ENCODE measurements around the gene MESD. TPM values are rescaled to one million over a fixed set of nuclear protein-coding genes. Genes with fewer than 3 reads are reported as not detected.

Gene MESD
- polyA plus RNA-seq, 1 of the 3 experiments (the other 2 are of a cell fraction): 15.2 TPM

DNA sequence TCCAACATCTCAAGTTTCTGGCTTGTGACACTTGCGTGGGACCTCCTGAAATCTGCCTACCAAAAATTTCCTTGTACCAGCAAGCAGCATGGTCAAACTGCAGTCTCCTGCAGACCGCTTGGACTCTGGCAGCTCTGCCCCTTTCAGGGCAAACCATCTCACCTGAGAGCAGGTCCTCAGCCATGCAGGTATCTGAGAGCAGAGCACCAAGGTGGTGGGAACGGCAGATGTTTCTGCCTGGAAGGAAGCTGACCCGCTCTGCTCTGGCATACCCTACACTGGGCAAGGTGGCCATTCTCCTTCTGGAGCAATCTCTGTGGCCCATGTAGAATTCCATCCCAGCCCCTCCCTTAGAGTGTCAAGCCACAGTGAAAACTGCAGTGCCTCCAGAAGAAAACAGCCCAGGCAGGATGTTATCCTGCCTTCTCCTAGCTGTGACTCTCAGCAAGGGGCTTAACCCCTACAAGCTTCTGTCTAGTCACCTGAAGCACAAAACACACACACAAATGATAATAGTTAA is 21.6 kb downstream of the MESD start (continued):
- no peak for TF ChIP-seq SMC3 (IDR thresholded peaks at IDR 0.05; ENCODE audit: low read depth, low read length)
- TF ChIP-seq, protein P1, sequence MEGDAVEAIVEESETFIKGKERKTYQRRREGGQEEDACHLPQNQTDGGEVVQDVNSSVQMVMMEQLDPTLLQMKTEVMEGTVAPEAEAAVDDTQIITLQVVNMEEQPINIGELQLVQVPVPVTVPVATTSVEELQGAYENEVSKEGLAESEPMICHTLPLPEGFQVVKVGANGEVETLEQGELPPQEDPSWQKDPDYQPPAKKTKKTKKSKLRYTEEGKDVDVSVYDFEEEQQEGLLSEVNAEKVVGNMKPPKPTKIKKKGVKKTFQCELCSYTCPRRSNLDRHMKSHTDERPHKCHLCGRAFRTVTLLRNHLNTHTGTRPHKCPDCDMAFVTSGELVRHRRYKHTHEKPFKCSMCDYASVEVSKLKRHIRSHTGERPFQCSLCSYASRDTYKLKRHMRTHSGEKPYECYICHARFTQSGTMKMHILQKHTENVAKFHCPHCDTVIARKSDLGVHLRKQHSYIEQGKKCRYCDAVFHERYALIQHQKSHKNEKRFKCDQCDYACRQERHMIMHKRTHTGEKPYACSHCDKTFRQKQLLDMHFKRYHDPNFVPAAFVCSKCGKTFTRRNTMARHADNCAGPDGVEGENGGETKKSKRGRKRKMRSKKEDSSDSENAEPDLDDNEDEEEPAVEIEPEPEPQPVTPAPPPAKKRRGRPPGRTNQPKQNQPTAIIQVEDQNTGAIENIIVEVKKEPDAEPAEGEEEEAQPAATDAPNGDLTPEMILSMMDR (IDR thresholded peaks at IDR 0.05): no peak
- no peak for TF ChIP-seq FOSL2 (IDR thresholded peaks at IDR 0.05; ENCODE audit: borderline replicate concordance, low read depth)
- no peak for TF ChIP-seq CHD2 (IDR thresholded peaks at IDR 0.05; ENCODE audit: low read length, partially characterized antibody)

DNA sequence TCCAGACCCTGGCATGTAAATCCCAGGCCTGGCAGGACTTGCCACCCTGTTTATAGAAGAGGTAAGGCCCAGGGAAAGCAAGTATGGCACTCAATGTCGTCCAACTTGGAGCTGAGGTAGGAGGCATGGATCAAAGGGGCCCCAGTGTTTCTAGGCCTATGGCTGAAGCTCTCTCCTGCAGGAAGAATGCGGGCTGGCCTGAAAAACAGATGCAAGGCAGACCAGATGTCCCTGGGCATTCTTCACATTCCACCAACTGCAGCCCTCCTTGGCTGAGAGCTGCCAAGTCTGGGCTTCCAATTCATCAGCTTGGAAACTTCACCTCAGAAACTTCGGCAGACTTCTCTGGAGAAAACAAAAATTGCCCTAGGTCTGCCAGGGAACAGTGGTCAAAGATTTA is 22.2 kb downstream of the MESD start:
- Histone ChIP-seq H3K9me3 (no peaks in the 10 kb centered on the region), H3F3A (replicated peaks; ENCODE audit: insufficient read depth) (no peaks in the 10 kb centered on the region), H3K4me3 (ENCODE audit: low read depth in 2 of 2, low read length in 1 of 2) (no peak overlapping the region), H3K9me2 (no peaks in the 10 kb centered on the region), H3K36me3 (replicated peaks in 1 of 2; ENCODE audit: control insufficient read depth in 1 of 2, insufficient read depth in 2 of 2, low read length in 1 of 2) (no peaks in the 10 kb centered on the region), H2AFZ (ENCODE audit: low read depth) (no peak overlapping the region), H4K20me1 (ENCODE audit: insufficient read depth) (no peaks in the 10 kb centered on the region), H3K79me2 (ENCODE audit: insufficient read depth) (no peaks in the 10 kb centered on the region; the same call in 1 of the 2 replicates), H3K4me2 (no peak overlapping the region), H3K27me3 (ENCODE audit: insufficient read depth) (no peaks in the 10 kb centered on the region), H3K4me1 (ENCODE audit: control insufficient read depth in 1 of 2, insufficient read depth in 2 of 2, low read depth in 1 of 2, low read length in 1 of 2) (peaks cover 0 to 7% of the 10 kb centered on the region in 2 experiments; a peak in 1 of 4 replicates), H3K27ac (ENCODE audit: low read depth in 2 of 2, low read length in 1 of 2) (peak overlapping the region in 1 of 2 experiments; percentile 78; a peak in 1 of 4 replicates), H3K9ac (no peak overlapping the region)
- WGBS (ENCODE audit: low lambda C conversion rate): 37% methylated on average over 3 of the region's 3 CpGs
- ChIA-PET CTCF (interaction anchor here (1.1 to 6.3 kb wide), 8 partner anchors 8 to 512 kb away, joined by 3 to 139 read pairs (median 24); partner anchors contain the start of gene CEMIP), POLR2A (no interaction called here)
- no peak for DNase-seq
- TF ChIP-seq TAF1 (IDR thresholded peaks at IDR 0.05; ENCODE audit: borderline replicate concordance, low read depth, low read length) (no peak), EP300 (IDR thresholded peaks at IDR 0.05; ENCODE audit: borderline replicate concordance in 1 of 2, low read depth in 1 of 2, low read length in 1 of 2) (0 out of 4 replicates have a peak, but pooled peaks of 1 of the 2 experiments have one; percentile 51), SIN3A (IDR thresholded peaks at IDR 0.05; ENCODE audit: borderline replicate concordance, low read depth, low read length) (no peak), NRF1 (IDR thresholded peaks at IDR 0.05; ENCODE audit: low read depth, low read length) (no peak), YY1 (IDR thresholded peaks at IDR 0.05; ENCODE audit: low read depth) (no peak), JUND (IDR thresholded peaks at IDR 0.05) (peak; percentile 24; the same call in 1 of the 2 replicates), NFIC (IDR thresholded peaks at IDR 0.05; ENCODE audit: borderline replicate concordance) (peak; percentile 79), CHD2 (IDR thresholded peaks at IDR 0.05; ENCODE audit: low read length, partially characterized antibody) (no peak), FOXM1 (IDR thresholded peaks at IDR 0.05; ENCODE audit: low read depth) (no peak), EZH2phosphoT487 (IDR thresholded peaks at IDR 0.05; ENCODE audit: borderline replicate concordance, low read depth) (no peak), RFX5 (IDR thresholded peaks at IDR 0.05; ENCODE audit: low read length) (no peak), RCOR1 (IDR thresholded peaks at IDR 0.05; ENCODE audit: low read length) (no peak), GABPA (IDR thresholded peaks at IDR 0.05; ENCODE audit: low read depth) (no peak)
- TF ChIP-seq, protein P2, sequence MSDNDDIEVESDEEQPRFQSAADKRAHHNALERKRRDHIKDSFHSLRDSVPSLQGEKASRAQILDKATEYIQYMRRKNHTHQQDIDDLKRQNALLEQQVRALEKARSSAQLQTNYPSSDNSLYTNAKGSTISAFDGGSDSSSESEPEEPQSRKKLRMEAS (IDR thresholded peaks at IDR 0.05; ENCODE audit: low read depth): peak; percentile 42
- TF ChIP-seq, protein P3, sequence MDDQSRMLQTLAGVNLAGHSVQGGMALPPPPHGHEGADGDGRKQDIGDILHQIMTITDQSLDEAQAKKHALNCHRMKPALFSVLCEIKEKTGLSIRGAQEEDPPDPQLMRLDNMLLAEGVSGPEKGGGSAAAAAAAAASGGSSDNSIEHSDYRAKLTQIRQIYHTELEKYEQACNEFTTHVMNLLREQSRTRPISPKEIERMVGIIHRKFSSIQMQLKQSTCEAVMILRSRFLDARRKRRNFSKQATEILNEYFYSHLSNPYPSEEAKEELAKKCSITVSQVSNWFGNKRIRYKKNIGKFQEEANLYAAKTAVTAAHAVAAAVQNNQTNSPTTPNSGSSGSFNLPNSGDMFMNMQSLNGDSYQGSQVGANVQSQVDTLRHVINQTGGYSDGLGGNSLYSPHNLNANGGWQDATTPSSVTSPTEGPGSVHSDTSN (IDR thresholded peaks at IDR 0.05): peak; percentile 71
- TF ChIP-seq, protein P1 (IDR thresholded peaks at IDR 0.05): no peak
- TF ChIP-seq, protein P4, sequence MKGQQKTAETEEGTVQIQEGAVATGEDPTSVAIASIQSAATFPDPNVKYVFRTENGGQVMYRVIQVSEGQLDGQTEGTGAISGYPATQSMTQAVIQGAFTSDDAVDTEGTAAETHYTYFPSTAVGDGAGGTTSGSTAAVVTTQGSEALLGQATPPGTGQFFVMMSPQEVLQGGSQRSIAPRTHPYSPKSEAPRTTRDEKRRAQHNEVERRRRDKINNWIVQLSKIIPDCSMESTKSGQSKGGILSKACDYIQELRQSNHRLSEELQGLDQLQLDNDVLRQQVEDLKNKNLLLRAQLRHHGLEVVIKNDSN (IDR thresholded peaks at IDR 0.05; ENCODE audit: borderline replicate concordance, low read depth): no peak
- TF ChIP-seq, protein P5, sequence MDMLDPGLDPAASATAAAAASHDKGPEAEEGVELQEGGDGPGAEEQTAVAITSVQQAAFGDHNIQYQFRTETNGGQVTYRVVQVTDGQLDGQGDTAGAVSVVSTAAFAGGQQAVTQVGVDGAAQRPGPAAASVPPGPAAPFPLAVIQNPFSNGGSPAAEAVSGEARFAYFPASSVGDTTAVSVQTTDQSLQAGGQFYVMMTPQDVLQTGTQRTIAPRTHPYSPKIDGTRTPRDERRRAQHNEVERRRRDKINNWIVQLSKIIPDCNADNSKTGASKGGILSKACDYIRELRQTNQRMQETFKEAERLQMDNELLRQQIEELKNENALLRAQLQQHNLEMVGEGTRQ (IDR thresholded peaks at IDR 0.05; ENCODE audit: borderline replicate concordance, low read depth, low read length): no peak
